C4-2B (cell line): ENCODE results near the gene HBQ1.
A peak's percentile ranks its signal among the peaks of the same experiment; 100 is the strongest.

Experiments used
- H3K27ac ChIP-seq: fragments of 450-650 bp; 2 replicates; pipeline ENCODE4 v1.5.1; 2017
- CTCF ChIP-seq: fragments of 450-650 bp; conservative IDR thresholded peaks from 2 replicates; pipeline ENCODE4 v1.5.1; 2017; ENCODE audit warnings: mild to moderate bottlenecking
- ZFX ChIP-seq: fragments of 450-650 bp; IDR thresholded peaks from 2 replicates; pipeline ENCODE4 v1.6.1; 2017

Gene HBQ1

GRCh38 chr16:180101-180675 is at the start of gene HBQ1:
TSS of gene HBQ1 (plus strand) at chr16:180459. CDS start at chr16:180487, 28 bp downstream.
- H3K27ac ChIP-seq = peak within 1 kb of the TSS; percentile 70
- TF ChIP-seq CTCF (peak; percentile 83), ZFX (no peak)

GRCh38 chr16:130533-131173 is 49.6 kb upstream of the HBQ1 start:
- H3K27ac ChIP-seq = no peak overlapping the region
- TF ChIP-seq CTCF (no peak), ZFX (no peak)

- TF ChIP-seq ZFX (no peak), CTCF (no peak)
- no peak overlapping the region for H3K27ac ChIP-seq
These were observed 48.1 kb upstream of the HBQ1 start for GRCh38 chr16:132120-132519.

- TF ChIP-seq ZFX = no peak
- no peak for TF ChIP-seq CTCF
- H3K27ac ChIP-seq = no peak overlapping the region
These were observed 46.5 kb upstream of the HBQ1 start for GRCh38 chr16:133716-134115.

GRCh38 chr16:138049-138417 is 42.2 kb upstream of the HBQ1 start:
- peak overlapping the region; percentile 87 for H3K27ac ChIP-seq
- TF ChIP-seq CTCF = no peak
- TF ChIP-seq ZFX = no peak

- no peak for TF ChIP-seq CTCF
- H3K27ac ChIP-seq = no peak overlapping the region
These were observed 39.9 kb upstream of the HBQ1 start for GRCh38 chr16:140175-140857.

GRCh38 chr16:142405-142967 is 37.8 kb upstream of the HBQ1 start:
- no peak overlapping the region for H3K27ac ChIP-seq
- TF ChIP-seq ZFX = no peak
- TF ChIP-seq CTCF = no peak
